Sigmoid colon (tissue), 7 donors: Measurements from ENCODE around the gene DYNC1LI1. TPM values are rescaled to one million over a fixed set of nuclear protein-coding genes. Genes with fewer than 3 reads are reported as not detected.

Experiments used
- DNase-seq: peaks from one replicate; pipeline ENCODE4 v3.0.0-alpha.2; 2019
- H3K27ac ChIP-seq, 4 donors: fragments of 200-600 bp; sonication (generic); one replicate each; pipeline ENCODE4 v1.5.1; 2016 to 2019; ENCODE audit warnings: mild to moderate bottlenecking in 1 of 4
- H3K27me3 ChIP-seq, 3 donors: fragments of 200-600 bp; sonication (generic); one replicate each; pipeline ENCODE4 v1.5.1; 2019; ENCODE audit warnings: mild to moderate bottlenecking in 1 of 3
- H3K36me3 ChIP-seq, 4 donors: fragments of 200-600 bp; sonication (generic); one replicate each; pipeline ENCODE4 v1.5.1; 2016 to 2019
- H3K4me1 ChIP-seq, 4 donors: fragments of 200-600 bp; sonication (generic); one replicate each; pipeline ENCODE4 v1.5.1; 2017 to 2019
- H3K4me3 ChIP-seq, 4 donors: fragments of 200-600 bp; sonication (generic); one replicate each; pipeline ENCODE4 v1.5.1; 2017 to 2019; ENCODE audit warnings: mild to moderate bottlenecking in 2 of 4, moderate library complexity in 1 of 4
- H3K9me3 ChIP-seq, 4 donors: fragments of 200-600 bp in 3 of 4; sonication (generic) in 3 of 4; one replicate each; pipeline versions ENCODE4 v1.5.1 to v1.6.1; 2013 to 2019
- CTCF ChIP-seq, 4 experiments: fragments of 450-650 bp in 3 of 4; fragments of 200-600 bp in 1 of 4; IDR thresholded peaks; one replicate each; pipeline ENCODE4 v1.5.1; 2016 to 2019; ENCODE audit warnings: antibody characterized with exemption in 4 of 4, mild to moderate bottlenecking in 3 of 4, moderate library complexity in 2 of 4
- EP300 ChIP-seq, 4 donors: sonication (generic); formaldehyde crosslinking; IDR thresholded peaks; one replicate each; pipeline ENCODE4 v1.6.1; 2017; ENCODE audit warnings: antibody characterized with exemption in 4 of 4
- POLR2A ChIP-seq, 2 donors: fragments of 450-650 bp; IDR thresholded peaks; one replicate each; pipeline ENCODE4 v1.6.1; 2016; ENCODE audit warnings: antibody characterized with exemption in 2 of 2, mild to moderate bottlenecking in 2 of 2, moderate library complexity in 2 of 2
- POLR2AphosphoS5 ChIP-seq, 4 donors: sonication (generic); formaldehyde crosslinking; IDR thresholded peaks; one replicate each; pipeline ENCODE4 v1.6.1; 2017; ENCODE audit warnings: antibody characterized with exemption in 4 of 4
- WGBS, 2 donors: extraction: QIAGEN DNeasy Blood & Tissue Kit; methylation state at CpG; one replicate each; pipeline ENCODE4 v1.1.7; 2013; 5-methylcytosine and 5-hydroxymethylcytosine counted together
- intact Hi-C: fragments of 100-400 bp; cut with DNase I; formaldehyde crosslinking; loops from one replicate; pipeline ENCODE4 v1.15.1; 2023
- polyA plus RNA-seq, 3 donors: library from polyadenylated mRNA; stranded (reverse); fragments of 200-250 nt; gene quantifications; one replicate each; pipeline ENCODE4 v1.2.3, GENCODE V29; 2013
- total RNA-seq, 4 donors: library from RNA; depleted of rRNA; stranded (reverse); fragments of >200 nt; gene quantifications; one replicate each; pipeline ENCODE4 v1.1.0, GENCODE V29; 2016
- donor health status: healthy with polysubstance abuse.
- donor health status: Bipolar disorder and iron deficiency.
- donor health status: healthy.

The DYNC1LI1 gene
- total and polyA plus RNA-seq, 7 donors = 15.9 to 36.0 (median 18.5) TPM

- H3K36me3 ChIP-seq = no peaks in the 10 kb centered on the region
- no peak for TF ChIP-seq POLR2A (IDR thresholded peaks at IDR 0.05)
- no peak for TF ChIP-seq CTCF (IDR thresholded peaks at IDR 0.05)
- no peak for TF ChIP-seq EP300 (IDR thresholded peaks at IDR 0.05)
- TF ChIP-seq POLR2AphosphoS5 (IDR thresholded peaks at IDR 0.05) = no peak
- peaks cover 0 to 31% (median 4%) of the 10 kb centered on the region in 4 donors for H3K4me1 ChIP-seq
- no peak for DNase-seq
- no peaks in the 10 kb centered on the region for H3K9me3 ChIP-seq
- no peak overlapping the region for H3K27ac ChIP-seq
- H3K4me3 ChIP-seq = no peak overlapping the region
- H3K27me3 ChIP-seq = no peaks in the 10 kb centered on the region
- intact Hi-C loops = no loop called here
- WGBS, 2 donors = 72 to 82% methylated on average over 3 of the region's 3 CpGs
These were observed 76.9 kb downstream of the DYNC1LI1 start for GRCh38 chr3:32493437-32494414.

DNA sequence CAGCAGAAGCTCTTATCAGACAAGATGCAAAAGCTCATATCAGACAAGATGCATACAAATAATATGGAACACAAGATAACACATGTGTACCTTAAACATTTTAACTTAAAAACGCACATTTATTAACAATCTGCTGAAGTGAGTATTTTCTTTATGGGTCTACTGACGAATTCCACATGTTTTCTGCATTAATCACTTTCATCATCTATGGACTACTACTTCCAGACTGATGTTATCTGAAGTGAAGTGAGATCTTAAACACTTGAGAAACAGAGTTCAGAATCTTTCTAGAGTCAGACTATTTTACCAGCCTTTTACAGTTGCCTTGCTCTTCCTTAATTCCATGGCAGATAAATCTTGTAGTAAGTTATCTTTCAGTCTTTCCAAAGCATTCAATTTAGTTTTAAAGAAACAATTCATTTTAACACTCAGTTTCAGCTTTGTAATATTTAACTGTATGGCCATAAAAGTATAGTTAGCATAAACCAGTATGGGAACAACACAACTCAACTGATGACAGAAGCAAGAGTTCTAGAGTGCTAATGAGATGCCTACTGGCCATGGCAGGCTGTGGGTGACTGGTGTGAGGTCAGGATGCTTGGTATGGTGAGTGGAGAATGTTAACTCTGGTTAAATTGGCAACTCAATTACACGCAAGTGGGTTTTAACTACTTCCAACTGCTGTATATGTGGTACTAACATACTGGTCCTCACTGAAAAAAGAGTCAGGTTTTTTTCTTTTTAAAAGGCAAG, 77.8 kb downstream of the DYNC1LI1 start:
- Histone ChIP-seq H3K27me3 (no peaks in the 10 kb centered on the region), H3K4me1 (peaks cover 0 to 31% (median 4%) of the 10 kb centered on the region in 4 donors), H3K9me3 (no peaks in the 10 kb centered on the region), H3K27ac (no peak overlapping the region), H3K36me3 (peaks cover 0 to 3% (median 0%) of the 10 kb centered on the region in 4 donors), H3K4me3 (no peak overlapping the region)
- 69 to 78% methylated on average over 3 of the region's 3 CpGs for WGBS, 2 donors
- no peak for DNase-seq
- TF ChIP-seq CTCF (IDR thresholded peaks at IDR 0.05) (no peak), POLR2AphosphoS5 (IDR thresholded peaks at IDR 0.05) (no peak), EP300 (IDR thresholded peaks at IDR 0.05) (no peak), POLR2A (IDR thresholded peaks at IDR 0.05) (no peak)
- intact Hi-C loops = no loop called here

DNA sequence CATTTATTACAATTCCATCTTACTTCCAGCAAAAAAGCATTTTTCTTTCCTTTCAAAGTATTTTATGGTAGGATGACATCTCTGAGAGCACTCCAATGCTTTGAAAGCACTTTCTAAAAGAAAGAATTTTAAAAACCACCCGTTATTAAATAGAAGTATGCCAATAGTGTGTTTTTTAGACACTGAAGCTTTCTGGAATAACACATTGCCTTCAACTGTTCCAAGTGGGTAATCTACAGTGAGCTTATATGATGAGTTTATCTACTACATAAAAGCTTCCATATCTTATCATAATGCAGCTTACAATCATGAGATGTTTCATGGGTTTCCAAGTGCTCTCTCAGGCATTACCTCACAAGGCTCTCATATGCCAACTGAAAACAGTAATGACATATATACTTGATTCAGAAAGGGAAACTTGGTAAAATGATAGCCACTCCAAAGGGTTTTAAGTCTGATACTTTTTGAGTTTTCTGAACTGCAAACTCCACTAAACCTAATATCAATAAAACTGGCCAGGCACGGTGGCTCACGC, 82.1 kb downstream of the DYNC1LI1 start:
- DNase-seq = no peak
- intact Hi-C loops = no loop called here
- H3K4me3 ChIP-seq = no peak overlapping the region
- no peak overlapping the region for H3K27ac ChIP-seq
- no peaks in the 10 kb centered on the region for H3K9me3 ChIP-seq
- TF ChIP-seq CTCF (IDR thresholded peaks at IDR 0.05) (no peak), POLR2AphosphoS5 (IDR thresholded peaks at IDR 0.05) (no peak), EP300 (IDR thresholded peaks at IDR 0.05) (no peak), POLR2A (IDR thresholded peaks at IDR 0.05) (no peak)
- WGBS, 2 donors = 91 to 95% methylated on average over 3 of the region's 3 CpGs
- peaks cover 0 to 19% (median 2%) of the 10 kb centered on the region in 4 donors for H3K4me1 ChIP-seq
- peaks cover 0 to 27% (median 0%) of the 10 kb centered on the region in 4 donors for H3K36me3 ChIP-seq
- no peaks in the 10 kb centered on the region for H3K27me3 ChIP-seq

- TF ChIP-seq POLR2AphosphoS5 (IDR thresholded peaks at IDR 0.05) = no peak
- no peak for TF ChIP-seq EP300 (IDR thresholded peaks at IDR 0.05)
- no peak for TF ChIP-seq POLR2A (IDR thresholded peaks at IDR 0.05)
- no peak for TF ChIP-seq CTCF (IDR thresholded peaks at IDR 0.05)
- Histone ChIP-seq H3K27me3 (no peaks in the 10 kb centered on the region), H3K27ac (no peak overlapping the region), H3K4me3 (no peak overlapping the region), H3K9me3 (no peaks in the 10 kb centered on the region), H3K4me1 (peaks cover 0 to 13% (median 0%) of the 10 kb centered on the region in 4 donors), H3K36me3 (peaks cover 0 to 33% (median 0%) of the 10 kb centered on the region in 4 donors)
- 87 to 94% methylated on average over 3 of the region's 3 CpGs for WGBS, 2 donors
- DNase-seq = no peak
- intact Hi-C loops = no loop called here
These were observed 82.7 kb downstream of the DYNC1LI1 start for GRCh38 chr3:32487781-32488473.
